ENCODE data around the gene KIAA1328.

Gene KIAA1328

GRCh38 chr18:37270666-37271052, 441.7 kb downstream of the KIAA1328 start:
- no peaks in the 10 kb centered on the region for H3K36me3 ChIP-seq (ENCODE audit: insufficient read depth, low read length)
- no peaks in the 10 kb centered on the region for H3K27me3 ChIP-seq (ENCODE audit: insufficient read depth, low read length)
- no peak overlapping the region for H3K4me3 ChIP-seq (ENCODE audit: low read length)
- no peaks in the 10 kb centered on the region for H3K9me3 ChIP-seq (ENCODE audit: insufficient read depth, low read depth, low read length)
- WGBS = 83% methylated on average over 7 of the region's 7 CpGs
- H3K9ac ChIP-seq (ENCODE audit: low read depth, low read length) = no peak overlapping the region
- H3K27ac ChIP-seq (ENCODE audit: low read depth, low read length) = no peak overlapping the region
- H3K4me1 ChIP-seq (ENCODE audit: insufficient read depth, low read length) = no peaks in the 10 kb centered on the region

DNA sequence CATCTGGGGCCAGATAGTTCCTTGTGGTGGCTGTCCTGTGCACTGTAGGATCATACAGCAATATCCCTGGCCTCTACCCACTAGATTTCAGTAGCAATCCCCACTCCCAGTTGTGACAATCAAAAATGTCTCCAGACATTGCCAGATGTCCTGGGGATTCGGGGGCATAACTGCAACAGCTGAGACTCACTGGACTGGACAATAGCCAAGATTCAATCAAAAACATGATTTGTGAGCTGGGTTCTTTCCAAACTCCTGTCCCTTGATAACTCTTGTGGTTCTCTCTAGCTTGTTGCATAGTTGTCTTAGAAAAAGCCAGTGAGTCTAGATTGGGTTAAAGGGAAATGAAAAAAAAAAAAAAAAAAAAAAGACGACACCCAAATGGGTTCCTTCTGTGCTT, 443.3 kb downstream of the KIAA1328 start:
- no peaks in the 10 kb centered on the region for H3K36me3 ChIP-seq (ENCODE audit: insufficient read depth, low read length)
- no peak overlapping the region for H3K27ac ChIP-seq (ENCODE audit: low read depth, low read length)
- WGBS = 85% methylated on average over 1 of the region's 2 CpGs
- no peaks in the 10 kb centered on the region for H3K9me3 ChIP-seq (ENCODE audit: insufficient read depth, low read depth, low read length)
- no peaks in the 10 kb centered on the region for H3K27me3 ChIP-seq (ENCODE audit: insufficient read depth, low read length)
- H3K4me3 ChIP-seq (ENCODE audit: low read length) = no peak overlapping the region
- no peaks in the 10 kb centered on the region for H3K4me1 ChIP-seq (ENCODE audit: insufficient read depth, low read length)
- no peak overlapping the region for H3K9ac ChIP-seq (ENCODE audit: low read depth, low read length)

- Histone ChIP-seq H3K9me3 (ENCODE audit: insufficient read depth, low read depth, low read length) (no peaks in the 10 kb centered on the region), H3K4me1 (ENCODE audit: insufficient read depth, low read length) (peaks cover 3% of the 10 kb centered on the region; the same call in 1 of the 2 replicates), H3K27me3 (ENCODE audit: insufficient read depth, low read length) (no peaks in the 10 kb centered on the region), H3K36me3 (ENCODE audit: insufficient read depth, low read length) (no peaks in the 10 kb centered on the region), H3K4me3 (ENCODE audit: low read length) (no peak overlapping the region), H3K27ac (ENCODE audit: low read depth, low read length) (no peak overlapping the region), H3K9ac (ENCODE audit: low read depth, low read length) (no peak overlapping the region)
- 88% methylated on average over 16 of the region's 16 CpGs for WGBS
Measured at GRCh38 chr18:37272841-37273240, 443.9 kb downstream of the KIAA1328 start.

GRCh38 chr18:37274309-37275236, 445.6 kb downstream of the KIAA1328 start:
- H3K9me3 ChIP-seq (ENCODE audit: insufficient read depth, low read depth, low read length) = no peaks in the 10 kb centered on the region
- no peaks in the 10 kb centered on the region for H3K36me3 ChIP-seq (ENCODE audit: insufficient read depth, low read length)
- H3K9ac ChIP-seq (ENCODE audit: low read depth, low read length) = no peak overlapping the region
- no peak overlapping the region for H3K4me3 ChIP-seq (ENCODE audit: low read length)
- H3K27me3 ChIP-seq (ENCODE audit: insufficient read depth, low read length) = no peaks in the 10 kb centered on the region
- WGBS = 95% methylated on average over 82 of the region's 82 CpGs
- no peak overlapping the region for H3K27ac ChIP-seq (ENCODE audit: low read depth, low read length)
- H3K4me1 ChIP-seq (ENCODE audit: insufficient read depth, low read length) = peaks cover 3% of the 10 kb centered on the region; the same call in 1 of the 2 replicates

- no peak overlapping the region for H3K4me3 ChIP-seq (ENCODE audit: low read length)
- H3K4me1 ChIP-seq (ENCODE audit: insufficient read depth, low read length) = peaks cover 3% of the 10 kb centered on the region; the same call in 1 of the 2 replicates
- H3K27me3 ChIP-seq (ENCODE audit: insufficient read depth, low read length) = no peaks in the 10 kb centered on the region
- no peaks in the 10 kb centered on the region for H3K36me3 ChIP-seq (ENCODE audit: insufficient read depth, low read length)
- WGBS = 77% methylated on average over 32 of the region's 32 CpGs
- H3K27ac ChIP-seq (ENCODE audit: low read depth, low read length) = no peak overlapping the region
- H3K9ac ChIP-seq (ENCODE audit: low read depth, low read length) = no peak overlapping the region
- H3K9me3 ChIP-seq (ENCODE audit: insufficient read depth, low read depth, low read length) = no peaks in the 10 kb centered on the region
Measured at GRCh38 chr18:37275237-37275741, 446.4 kb downstream of the KIAA1328 start.

DNA sequence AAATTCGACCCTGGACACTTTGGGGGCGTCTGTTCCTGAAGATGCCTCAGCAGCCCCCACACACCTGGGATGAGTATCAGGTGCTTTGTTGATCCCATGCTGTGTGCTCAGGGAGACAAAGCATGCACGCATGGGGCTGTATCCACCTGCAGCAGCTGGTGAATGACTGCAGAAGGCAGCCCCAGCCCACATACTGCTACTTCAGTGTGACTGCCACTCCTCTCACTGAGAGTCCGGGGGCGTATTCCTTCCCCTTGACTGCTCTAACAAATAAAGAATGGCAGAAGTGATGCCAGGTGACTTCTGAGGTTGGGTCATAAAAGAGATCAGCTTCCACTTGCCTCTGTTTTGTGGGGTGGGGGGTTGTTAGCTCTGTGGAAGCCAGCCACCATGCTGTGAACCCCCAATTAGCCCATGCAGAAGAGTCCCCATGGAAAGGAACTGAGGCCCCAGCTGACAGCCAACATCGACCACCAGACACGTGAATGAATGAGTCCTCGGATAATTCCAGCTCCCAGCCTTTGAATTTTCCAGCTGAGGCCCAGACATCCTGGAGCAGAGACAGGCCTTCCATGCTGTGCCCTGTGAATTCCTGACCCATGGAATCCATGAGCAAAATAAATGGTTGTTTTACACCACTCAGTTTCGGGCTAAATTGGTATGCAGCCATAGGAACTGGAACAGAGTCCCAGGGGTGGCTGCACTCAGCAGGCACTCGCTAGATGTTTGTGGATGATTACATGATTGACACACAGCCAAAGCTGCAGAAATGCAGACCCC, 447.4 kb downstream of the KIAA1328 start:
- Histone ChIP-seq H3K4me1 (ENCODE audit: insufficient read depth, low read length) (peaks cover 3% of the 10 kb centered on the region; the same call in 1 of the 2 replicates), H3K36me3 (ENCODE audit: insufficient read depth, low read length) (no peaks in the 10 kb centered on the region), H3K27ac (ENCODE audit: low read depth, low read length) (no peak overlapping the region), H3K9me3 (ENCODE audit: insufficient read depth, low read depth, low read length) (no peaks in the 10 kb centered on the region), H3K27me3 (ENCODE audit: insufficient read depth, low read length) (no peaks in the 10 kb centered on the region), H3K9ac (ENCODE audit: low read depth, low read length) (no peak overlapping the region), H3K4me3 (ENCODE audit: low read length) (no peak overlapping the region)
- 92% methylated on average over 10 of the region's 10 CpGs for WGBS

- H3K36me3 ChIP-seq (ENCODE audit: insufficient read depth, low read length) = no peaks in the 10 kb centered on the region
- peaks cover 3% of the 10 kb centered on the region; the same call in 1 of the 2 replicates for H3K4me1 ChIP-seq (ENCODE audit: insufficient read depth, low read length)
- H3K9ac ChIP-seq (ENCODE audit: low read depth, low read length) = no peak overlapping the region
- no peak overlapping the region for H3K4me3 ChIP-seq (ENCODE audit: low read length)
- H3K27me3 ChIP-seq (ENCODE audit: insufficient read depth, low read length) = no peaks in the 10 kb centered on the region
- H3K27ac ChIP-seq (ENCODE audit: low read depth, low read length) = no peak overlapping the region
- no peaks in the 10 kb centered on the region for H3K9me3 ChIP-seq (ENCODE audit: insufficient read depth, low read depth, low read length)
- 73% methylated on average over 10 of the region's 10 CpGs for WGBS
Measured at GRCh38 chr18:37277804-37278203, 448.9 kb downstream of the KIAA1328 start.

Measured in HUES64 (cell line).